Kasumi-1 (cell line): ENCODE data around the gene TGFBRAP1.

Experiments used
- DNase-seq, 2 experiments: peaks; one replicate each; lab custom pipeline; 2025; lab: John Stamatoyannopoulos, UW

The TGFBRAP1 gene

DNA sequence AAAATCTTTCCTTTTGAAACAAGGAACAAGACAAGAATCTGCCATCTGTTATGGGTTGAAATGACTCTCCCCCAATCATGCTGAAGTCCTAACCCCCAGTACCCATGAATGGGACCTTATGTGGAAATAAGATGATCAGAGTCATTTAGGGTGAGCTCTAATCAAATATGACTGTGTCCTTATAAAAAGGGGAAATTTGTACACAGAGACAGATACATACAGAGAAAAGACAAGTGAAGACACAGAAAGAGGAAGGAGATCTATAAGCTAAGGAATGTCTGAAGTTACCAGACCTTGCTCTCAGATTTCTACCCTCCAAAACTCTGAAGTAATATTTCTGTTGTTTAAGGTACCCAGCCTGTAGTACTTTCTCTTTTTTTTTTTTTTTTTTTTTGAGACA, 15.7 kb downstream of the TGFBRAP1 start:
- DNase-seq, result peak; percentile 77 to 78

DNA sequence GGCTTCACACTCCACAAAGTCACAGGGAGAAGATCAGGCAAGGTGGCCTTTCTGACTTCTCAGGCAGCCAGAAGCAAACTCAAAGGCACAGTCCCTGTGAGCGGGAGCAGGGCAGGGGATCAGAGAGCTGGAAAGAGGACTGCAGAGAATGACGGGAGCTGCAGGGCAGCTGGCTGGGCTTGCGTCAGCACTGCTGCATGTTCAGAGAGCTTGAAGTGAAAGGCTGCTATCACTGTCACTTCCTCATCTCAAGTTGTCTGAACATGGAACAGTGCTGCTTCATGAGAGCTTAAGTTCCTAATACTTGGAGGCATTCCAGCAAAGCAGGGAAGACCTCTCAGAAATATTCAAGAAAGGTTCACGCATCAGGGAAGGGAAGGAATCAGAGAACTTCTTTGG, 20.4 kb downstream of the TGFBRAP1 start:
- DNase-seq, result peak; percentile 86

DNA sequence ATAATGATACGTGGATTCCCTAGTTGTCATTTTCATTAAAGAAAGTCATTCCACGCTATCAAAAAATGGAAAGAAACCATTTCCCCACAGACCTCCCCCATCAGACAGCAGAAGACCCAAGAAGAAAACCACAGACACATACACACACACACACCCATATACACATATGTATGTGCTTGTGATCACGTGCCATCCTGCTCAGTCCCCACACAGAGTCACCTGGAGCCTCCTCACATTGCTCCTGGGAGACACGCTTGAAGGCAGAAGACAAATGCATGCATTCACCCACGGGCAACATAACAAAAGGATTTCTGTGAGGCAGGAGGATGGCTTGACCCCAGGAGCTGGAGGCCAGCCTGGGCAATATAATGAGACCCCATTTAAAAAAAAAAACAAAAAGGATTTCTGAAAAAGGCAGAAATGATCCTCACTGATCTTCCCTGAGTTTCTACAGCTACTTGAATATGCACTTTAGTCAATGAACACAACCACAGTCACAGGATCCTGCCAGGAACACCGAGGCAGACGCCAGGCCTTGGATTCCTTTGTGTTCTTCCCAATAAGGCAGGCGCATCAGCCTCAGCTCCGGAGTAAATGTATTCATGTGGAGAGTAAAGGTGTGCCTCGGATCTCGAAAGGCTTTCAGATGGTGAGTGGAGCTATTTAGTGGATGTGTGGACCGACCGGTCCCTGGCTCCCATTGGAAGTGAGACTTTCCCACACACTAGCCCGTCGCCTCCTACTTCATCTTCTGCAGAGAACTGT, 21.0 kb downstream of the TGFBRAP1 start:
- no peak for DNase-seq

DNA sequence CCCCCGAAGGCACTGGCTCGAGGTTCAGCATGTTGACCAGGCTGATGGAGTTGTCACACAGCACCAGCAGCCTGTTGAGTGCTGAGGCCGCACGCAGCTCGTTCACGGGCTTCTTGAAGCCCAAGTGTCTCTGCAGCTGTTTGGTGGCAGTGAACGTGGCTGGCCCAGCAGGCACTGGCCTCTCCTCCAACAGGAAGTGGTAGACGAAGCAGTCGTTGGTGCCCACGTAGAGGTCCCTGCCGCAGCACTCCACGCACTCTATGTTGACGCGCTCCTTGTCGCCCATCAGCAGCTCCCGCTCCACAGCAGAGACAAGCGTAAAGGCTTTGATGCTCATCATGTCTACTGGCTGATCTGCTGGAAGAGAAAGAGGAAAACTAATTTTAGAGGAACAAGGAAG, 21.6 kb downstream of the TGFBRAP1 start:
- no peak for DNase-seq

DNA sequence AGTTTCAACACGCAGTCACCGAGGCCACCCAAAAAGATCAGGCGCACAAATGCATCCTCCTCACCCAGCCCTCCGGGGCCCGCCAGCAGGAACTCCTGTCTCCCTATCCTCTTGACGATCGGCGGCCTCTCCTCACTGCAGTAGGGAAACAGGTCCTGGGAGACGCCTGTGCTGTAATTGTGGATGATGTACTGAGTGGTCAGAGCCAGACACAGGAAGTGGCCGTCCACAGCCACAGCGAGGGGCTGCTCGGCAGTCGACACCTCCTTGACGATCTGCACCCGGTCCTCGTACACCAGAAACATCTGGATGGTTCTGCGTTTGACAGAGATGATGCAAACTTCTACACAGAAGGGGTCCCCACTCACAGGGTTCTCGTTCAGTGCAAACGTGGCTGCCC, 22.0 kb downstream of the TGFBRAP1 start:
- DNase-seq, result no peak

DNA sequence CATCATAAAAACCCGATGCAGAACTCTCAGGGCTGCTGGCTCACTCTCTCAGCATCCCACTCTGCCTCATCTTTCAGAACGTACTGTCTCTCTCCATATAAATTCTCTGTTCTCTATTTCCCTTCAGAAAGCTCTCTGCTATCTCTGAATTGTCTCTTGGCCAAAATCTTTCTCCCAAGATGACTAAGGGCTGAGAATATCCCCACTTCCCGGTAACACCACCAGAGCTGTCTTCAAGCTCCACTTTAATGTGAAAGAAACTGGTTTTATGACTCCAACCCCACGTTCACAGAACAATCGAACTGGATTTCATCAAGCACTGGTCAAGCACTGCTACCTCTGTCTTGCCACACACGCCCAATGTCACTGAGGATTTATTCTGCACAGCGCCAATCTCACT, 22.4 kb downstream of the TGFBRAP1 start:
- DNase-seq, result no peak

DNA sequence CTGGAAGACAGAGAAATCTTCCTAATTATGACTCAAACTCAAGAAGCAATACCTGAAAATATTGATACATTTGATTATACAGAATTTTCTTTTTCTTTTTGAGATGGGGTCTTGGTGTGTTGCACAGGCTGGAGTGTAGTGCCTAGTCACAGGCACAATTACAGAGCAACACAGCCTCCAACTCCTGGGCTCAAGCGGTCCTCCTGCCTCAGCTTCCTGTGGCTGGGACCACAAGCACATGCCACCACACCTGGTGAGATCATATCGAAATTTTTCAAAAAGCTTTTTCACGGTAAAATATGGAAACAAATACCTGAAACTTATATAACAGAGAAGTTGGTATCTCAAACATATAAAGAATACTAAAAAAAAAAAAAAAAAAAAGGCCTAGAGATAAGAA, 27.9 kb downstream of the TGFBRAP1 start:
- DNase-seq, result no peak

DNA sequence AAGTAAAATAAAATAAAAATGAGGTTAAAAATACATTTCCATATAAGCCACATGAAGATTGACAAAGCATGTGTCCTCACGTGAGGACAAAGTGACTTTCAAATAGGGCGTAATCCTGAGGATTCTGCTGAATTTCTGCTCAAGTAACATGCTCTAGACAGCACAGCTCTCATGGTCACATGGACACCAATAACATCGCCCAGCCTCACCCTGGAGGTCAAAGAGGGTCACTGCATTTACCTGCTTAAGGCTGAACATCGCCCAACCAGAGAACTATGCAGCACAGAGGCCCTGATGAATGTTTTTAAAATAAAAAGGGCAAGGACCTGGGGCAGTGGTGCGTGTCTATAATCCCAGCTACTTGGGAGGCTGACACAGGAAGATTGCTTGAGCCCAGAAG, 30.2 kb downstream of the TGFBRAP1 start:
- DNase-seq, result no peak

DNA sequence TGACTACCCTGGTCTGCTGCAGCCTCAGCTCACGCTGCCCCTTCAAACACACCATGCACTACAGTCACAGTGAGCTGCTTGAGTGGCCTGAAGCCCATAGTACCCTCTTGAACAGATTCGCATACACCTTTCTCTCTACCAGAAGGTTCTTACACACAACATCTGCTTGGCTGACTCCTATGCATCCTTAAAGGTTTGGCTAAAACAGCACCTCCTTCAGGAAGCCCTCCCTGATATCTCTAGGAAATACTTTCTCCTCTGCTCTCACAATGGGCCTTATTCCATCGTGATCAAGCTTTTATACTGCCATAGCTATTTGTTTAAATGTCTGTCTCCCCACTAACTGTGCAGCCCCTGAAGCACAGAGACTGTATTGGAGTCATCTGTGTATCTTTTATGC, 31.5 kb downstream of the TGFBRAP1 start:
- no peak for DNase-seq

DNA sequence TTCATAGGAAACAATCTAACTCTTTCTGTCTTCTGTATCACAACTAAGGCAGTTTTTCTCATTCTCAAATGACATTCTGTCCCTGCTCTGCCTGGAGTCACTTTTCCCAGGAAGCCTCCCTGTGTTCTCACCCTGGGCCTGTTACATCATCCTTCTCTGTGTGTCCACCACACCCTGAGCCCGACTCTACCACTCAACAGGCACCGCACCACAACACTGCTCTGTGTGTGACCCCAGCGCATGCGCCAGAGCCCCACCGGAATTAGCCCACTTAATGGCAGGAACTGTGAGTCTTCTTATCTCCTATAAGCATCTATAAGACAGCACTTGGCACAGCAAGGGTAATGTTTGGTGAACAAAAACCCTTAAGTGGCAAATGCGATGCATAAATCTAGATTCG, 32.3 kb downstream of the TGFBRAP1 start:
- DNase-seq, result no peak

DNA sequence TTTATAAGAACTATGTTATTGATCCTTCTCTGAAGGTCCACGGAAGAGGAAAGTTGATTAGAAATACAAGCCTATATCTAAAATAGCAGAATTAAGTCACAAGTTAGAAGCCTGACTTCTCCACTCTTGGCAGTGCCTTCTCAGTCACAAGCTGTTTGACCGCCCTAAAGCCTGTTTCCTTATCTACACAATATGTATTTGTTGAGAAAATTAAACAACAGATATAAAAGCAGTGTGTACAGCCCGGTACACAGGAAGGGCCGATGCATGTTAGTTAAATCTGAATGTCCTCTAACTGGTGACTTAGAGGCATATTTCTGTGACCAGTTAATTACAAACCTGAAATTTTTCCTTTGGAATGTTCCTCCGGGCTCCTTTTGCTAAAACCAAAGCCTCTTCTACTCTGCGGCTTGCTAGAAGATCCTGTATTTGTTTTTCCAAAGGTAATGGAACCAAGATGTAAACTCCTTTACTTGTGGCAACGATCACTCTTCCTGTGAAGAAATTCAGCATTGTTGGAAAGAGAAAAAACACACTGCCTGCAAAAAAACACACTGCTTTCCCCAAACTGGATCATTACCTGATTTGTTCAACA, 33.4 kb downstream of the TGFBRAP1 start:
- no peak for DNase-seq

DNA sequence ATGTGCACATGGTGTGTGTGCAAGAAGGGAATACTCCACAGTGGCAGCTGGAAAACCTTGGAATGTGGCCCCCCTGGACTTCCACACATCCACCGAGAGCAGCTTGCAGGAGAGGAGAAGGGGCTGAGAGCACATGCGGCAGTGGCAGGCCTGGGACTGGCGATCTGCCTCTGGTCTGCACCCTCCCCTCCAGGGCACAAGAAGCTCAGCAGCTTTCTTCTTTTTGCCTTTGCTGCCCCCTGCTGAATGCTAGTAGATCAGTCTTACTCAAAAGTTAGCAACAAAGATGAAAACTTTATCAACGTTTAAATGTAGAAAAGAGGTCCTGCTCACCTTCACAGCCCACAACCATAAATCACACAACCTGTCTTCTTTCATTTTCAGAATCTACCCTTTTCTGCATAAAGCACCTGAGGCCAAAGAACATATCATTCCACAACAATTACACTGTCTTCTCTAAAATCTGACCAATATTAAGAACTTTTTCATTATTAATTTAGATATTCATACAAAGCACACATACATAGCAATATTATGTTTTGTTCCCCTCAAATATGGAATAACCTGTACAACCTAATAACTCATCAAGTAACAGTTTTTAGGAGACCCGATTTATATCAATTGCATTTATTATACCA, 34.6 kb downstream of the TGFBRAP1 start:
- peak; percentile 87 for DNase-seq

DNA sequence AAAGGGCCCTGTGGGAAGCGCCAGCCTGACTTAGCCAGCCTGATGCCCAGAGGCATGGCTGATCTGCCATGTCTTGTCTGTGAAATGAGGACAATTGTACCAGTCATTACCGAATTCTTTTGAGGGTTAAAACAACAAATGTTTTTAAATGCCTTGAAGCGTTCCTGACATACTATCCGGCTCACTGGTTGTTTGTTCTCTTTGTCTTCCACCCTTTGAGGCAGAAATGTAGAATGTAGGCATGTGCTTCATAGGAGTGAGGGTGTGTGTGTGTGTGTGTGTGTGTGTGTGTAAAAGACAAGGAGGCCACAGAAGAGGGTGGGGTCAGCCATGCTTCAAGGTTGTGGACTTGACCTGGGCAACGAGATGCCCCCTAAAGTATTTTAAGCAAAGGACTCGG, 35.5 kb downstream of the TGFBRAP1 start:
- DNase-seq, result no peak

DNA sequence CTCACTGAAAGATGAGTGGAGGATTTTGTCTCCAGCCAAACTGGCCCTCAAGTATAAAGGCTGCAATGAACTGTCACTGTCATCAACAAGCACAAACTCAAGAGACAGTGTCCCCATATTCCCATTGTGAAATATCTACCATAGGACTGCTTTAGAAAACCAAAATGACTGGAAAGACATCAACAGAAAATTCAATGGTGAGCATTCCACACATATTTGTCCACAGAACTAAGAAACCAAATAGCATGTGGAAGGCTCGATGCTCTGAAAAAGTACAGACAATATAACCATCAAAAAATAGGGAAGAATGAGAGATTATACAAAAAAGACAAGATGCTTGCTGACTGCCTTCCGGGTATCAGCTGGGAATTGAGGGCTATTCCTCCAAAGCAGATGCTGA, 37.6 kb downstream of the TGFBRAP1 start:
- no peak for DNase-seq

DNA sequence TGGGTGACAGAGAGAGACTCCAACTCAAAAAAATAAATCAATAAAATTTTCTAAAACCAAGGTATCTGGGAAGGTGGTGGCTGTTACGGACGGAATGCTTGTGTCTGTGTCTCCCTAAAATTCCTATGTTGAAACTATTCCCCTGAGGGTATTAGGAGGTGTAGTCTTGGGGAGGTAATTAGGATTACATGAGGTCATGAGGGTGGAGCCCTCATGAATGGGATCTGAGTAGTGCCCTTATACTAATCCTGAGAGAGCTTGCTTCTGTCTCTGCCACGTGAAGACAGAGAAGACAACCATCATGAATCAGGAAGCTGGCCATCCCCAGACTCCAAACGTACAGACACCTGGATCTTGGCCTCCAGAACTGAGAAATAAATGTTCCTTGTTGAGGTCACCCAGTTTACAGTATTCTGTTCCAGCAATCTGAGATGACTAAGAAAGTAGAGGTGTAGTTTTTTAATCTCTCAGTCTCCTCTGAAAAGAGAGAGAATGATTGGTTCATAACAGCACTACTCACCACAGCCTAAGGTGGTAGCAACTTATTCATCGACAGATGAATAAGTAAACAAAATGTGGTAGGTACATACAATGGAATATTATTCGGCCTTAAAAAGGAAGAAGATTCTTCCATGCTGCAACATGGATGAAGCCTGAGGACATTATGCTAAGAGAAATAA, 38.4 kb downstream of the TGFBRAP1 start:
- DNase-seq, result no peak

DNA sequence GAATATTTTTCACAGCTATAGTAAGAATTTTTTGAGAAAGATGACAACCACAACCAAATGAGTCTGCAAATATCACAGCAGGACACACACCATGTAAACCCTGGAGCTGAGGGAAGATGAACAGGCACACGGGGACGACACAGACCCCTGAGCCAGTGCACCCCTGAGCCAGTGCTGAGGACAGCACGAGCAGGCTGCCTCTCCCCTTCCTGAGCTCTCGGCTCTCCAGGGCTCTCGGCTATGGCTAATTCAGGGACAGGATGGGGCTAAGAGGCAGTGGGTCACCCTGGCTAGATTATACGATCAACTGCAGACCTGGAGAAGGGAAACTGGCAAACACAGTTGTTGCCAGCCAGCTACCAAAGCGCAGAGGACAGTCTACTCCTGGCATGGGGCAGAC, 41.4 kb downstream of the TGFBRAP1 start:
- DNase-seq, result no peak

DNA sequence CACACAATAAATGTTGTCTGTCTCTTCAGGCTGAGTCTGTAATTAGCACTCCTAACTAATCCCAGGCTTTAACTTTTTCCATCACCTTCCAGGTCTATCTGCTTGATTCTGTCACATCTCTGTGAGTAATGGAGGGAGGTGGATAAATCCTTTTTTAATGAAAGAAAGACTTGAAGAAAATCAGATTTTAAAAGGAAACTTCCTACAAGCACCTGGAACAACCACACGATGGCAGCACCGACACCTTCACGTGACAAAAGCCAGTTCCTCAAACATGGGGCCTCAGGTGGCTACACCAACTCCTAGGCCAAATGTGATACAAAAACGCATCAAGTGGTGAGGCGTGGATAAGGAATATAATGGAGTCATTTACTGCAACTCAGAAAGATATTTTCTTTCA, 41.8 kb downstream of the TGFBRAP1 start:
- peak; percentile 55 to 72 for DNase-seq

DNA sequence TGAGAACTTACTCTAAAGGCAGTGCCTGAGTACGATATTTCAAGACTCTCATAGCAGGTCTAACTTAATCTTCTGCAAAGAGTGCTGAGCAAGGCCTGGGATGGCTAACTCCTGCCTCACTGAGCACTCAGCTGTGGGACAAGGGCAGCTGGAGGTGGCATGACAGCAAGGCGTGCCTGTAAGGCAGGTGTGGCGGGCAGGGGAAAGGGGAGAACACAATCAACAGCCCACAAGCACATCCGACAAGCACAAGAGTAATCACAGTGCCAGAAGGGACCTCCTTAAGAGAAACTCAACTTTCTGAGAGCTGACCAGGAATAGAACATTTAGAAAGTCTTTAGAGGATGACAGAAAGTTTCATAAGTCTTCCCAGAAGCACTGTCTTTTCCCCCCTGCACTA, 46.0 kb downstream of the TGFBRAP1 start:
- DNase-seq, result no peak

DNA sequence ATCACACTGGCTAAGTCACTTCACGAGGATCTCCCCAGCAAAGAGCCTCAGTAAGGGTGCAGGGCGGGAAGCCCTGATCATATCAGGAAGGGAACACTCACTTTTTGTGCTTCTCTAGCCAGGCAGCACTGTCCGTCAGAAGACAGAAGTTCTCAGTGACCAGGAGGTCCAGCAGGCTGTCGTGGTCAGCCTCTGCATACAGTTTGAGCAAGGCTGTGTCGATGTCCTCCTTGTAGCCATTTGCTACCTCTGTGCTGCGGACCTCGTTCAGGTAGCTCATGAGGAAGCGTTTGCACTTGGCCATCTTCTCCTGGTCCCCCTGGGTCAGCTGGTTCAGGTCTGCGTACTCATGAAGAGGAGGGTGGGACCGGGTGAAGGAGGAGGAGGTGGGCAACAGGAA, 49.3 kb downstream of the TGFBRAP1 start:
- no peak for DNase-seq

DNA sequence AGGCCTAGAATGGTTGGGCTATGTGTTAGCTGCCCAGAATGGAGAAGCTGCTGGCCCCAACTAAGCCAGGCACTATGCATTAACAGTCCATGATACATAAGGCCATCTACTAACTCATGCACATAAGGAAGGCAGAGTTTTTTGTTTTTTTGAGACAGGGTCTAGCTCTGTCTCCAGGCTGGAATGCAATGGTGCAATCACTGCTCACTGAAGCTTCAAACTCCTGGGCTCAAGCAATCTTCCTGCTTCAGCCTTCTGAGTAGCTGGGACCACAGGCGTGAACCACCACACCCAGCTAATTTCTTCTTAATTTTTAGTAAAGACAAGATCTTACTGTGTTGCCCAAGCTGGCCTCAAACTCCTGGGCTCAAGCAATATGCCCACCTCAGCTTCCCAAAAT, 50.4 kb downstream of the TGFBRAP1 start:
- no peak for DNase-seq

DNA sequence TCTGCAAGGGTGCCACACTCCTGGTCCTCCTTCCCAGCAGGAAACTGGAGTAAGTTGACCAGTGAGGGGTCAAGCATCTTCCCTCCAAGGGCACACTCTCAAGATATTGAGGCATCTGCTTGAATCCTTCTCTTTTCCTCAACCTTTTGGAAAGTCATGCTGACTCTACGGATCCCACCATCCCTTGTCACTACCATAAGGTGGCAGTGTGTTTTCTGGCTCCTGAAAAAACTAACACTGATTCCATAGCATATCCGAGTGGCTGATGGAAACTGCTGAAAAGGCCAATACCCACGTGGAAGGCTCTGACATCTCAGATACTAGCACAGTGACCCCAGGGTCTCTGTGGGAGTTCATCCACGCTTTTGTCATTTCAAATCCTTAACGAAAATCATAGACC, 50.9 kb downstream of the TGFBRAP1 start:
- no peak for DNase-seq

DNA sequence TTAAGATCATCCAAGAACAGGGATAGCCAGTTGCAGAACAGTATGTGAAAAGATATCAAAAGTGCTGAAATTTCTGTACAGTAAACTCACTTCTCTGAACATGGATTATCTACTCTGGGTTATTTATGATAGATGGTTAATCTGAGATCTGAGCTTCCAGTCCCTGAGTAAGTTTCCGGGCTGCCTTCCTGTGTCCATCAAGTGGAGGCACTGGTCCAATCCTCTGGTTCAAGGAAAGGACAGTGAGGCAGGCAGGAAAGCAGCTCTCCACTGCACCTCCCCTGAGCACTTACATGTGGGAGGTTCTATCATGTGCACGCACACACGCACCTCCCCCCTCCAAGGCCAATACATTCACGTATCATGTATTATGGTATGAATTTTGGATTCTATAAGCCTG, 55.5 kb downstream of the TGFBRAP1 start:
- no peak for DNase-seq

DNA sequence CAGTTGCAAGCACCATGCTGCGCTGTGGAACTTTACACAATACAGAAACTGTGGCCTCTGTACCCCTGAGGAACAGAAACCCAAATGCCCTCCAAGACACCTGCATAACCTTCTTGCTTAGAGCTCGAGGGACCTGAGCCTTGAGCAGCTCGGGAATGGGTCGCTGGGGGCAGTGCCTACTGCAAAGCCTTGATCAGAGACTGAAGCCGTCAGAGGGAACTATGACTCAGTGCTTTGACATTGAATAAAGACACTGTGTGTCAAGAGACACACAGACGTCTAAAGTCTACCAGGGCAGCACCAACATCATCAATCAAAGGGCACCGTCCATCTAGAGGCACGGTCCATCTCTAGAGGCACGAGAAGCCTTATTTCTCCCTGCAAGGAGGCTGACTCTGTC, 57.4 kb downstream of the TGFBRAP1 start:
- no peak for DNase-seq
